Activated effector memory CD4-positive, alpha-beta T cell treated with anti-CD3 and anti-CD28 coated beads, Interleukin-2, amount 50 U/mL, for 16 hours (primary cell): Measurements from ENCODE around the gene YLPM1.

ENCODE experiments used
- DNase-seq: peaks from one replicate; pipeline ENCODE4 v3.0.0-alpha.2; 2020

YLPM1 gene

DNA sequence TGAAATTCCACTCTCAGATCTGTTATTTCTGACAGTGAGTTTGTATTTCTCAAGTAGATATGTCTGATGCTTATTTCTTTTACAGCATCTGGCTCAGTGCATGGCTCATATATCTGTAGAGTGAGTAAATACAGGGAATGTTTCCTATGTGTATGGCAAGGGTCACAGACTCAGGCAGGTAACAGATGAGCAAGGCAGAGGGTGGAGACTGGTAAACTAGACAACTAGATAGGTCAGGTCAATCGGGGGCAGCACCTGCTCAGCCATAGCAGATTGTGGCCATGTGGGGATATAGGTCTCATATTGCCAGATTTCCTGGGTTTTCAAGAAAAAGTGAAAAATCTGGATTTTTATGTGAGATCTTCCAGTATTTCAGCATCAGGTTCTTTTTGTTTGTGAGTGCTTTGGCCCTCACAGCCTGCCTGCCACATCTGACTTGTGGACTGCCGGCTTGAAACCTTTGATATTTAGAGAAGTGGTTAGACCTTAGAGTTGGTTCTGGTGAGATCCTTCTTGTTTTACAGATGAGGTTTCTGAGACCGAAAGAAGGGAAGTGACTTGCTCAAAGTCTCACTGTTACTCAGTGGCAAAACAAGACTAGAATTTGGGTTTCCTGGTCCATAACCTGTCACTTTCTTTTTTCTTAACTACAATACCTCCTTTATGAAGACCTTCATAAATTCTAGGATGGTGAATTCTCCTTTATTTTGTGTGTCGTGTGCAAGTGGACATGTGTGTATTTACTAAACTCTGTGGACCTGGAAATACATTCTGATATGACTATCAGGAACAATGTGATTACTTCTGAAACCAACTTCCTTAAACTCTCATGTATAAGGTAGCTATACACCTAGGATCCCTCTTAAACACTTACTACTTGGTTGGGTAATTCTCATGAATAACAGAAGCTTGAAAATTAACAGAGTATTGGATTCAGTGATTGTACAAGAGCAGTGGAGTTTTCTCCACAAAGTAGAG lies 78.4 kb downstream of the YLPM1 start:
- no peak for DNase-seq

DNA sequence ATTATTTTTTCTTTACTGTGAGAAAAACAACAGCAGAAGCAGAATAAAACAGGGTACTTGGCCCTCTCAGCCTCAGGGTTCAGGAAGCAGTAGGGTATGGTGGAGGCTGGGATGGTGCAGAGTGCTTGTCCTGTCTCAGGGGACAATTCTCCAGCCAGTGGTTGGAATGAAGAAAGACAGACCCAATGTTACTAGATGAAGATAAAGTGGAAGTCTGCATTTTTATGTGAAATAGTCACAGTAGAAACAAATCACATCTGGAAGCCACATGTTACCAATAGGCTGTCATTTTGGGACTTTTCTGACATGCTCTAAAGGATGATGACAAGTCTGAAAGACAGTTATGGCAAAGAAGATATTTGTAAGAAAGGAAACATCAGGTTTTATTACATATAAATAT lies 80.5 kb downstream of the YLPM1 start:
- DNase-seq = no peak

DNA sequence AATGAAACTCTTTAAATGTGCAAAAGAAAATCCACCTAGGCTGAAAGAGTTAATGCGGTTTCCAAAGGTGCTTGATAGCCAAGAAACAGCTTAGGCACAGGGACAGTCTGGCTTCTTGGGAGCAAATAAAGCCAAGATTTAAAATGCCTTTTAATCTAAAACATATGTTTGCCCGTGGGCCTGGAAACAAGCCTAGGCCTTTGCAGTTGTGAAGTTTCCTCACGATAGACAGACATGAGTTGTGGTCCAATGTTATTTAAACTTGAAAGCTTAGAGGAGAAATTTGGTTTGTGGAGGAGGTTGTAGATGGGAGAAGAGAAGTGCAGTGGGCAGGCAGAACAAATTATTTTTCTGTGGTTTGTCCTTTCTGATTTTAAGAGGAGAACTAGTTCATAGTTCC lies 83.1 kb downstream of the YLPM1 start:
- DNase-seq = no peak

DNA sequence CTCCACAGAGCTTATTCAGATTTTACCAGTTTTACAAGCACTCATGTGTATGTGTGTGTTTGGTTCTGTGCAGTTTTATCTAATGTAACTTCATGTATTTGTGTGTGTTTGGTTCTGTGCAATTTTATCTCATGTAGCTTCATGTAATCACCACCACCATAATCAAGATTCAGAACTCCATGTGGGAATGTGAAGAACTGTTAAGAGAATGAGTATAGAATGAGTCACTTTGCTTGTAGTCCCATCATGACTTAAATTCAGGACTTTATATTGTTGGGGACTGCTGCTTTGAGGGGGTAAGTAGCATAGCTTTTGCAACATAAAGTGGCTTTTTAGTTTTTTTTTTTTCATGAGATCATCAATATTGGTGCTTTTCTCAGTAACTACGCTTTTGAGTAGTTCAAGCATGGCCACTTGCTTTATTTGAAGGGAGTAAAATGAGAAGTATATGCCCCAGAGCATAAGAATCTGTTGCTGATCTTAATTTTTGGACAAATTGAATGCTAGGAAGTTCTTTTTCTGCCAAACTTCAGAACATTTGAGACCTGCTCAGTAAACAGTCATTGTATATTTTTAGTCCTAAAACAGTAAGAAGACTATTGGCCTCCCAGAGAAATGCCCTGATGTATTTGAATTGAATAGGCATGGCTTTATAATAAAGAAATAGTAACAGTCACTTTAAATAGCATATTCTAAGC lies 84.0 kb downstream of the YLPM1 start:
- DNase-seq = no peak

DNA sequence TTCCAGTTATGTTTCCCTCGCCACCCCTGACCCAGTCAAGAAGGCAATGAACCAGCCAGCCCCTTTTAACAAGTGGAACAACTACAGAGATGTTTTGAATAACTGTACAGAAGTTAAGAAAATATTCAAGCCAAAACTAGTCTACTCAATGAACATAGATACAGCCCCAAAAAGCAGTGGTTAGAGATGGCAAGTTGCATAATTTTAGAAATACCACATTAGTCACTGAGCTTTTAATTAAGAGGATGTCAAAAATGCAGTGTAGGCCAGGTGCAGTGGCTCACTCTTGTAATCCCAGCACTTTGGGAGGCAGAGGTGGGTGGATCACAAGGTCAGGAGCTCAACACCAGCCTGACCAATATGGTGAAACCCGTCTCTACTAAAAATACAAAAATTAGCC lies 85.7 kb downstream of the YLPM1 start:
- DNase-seq = no peak

DNA sequence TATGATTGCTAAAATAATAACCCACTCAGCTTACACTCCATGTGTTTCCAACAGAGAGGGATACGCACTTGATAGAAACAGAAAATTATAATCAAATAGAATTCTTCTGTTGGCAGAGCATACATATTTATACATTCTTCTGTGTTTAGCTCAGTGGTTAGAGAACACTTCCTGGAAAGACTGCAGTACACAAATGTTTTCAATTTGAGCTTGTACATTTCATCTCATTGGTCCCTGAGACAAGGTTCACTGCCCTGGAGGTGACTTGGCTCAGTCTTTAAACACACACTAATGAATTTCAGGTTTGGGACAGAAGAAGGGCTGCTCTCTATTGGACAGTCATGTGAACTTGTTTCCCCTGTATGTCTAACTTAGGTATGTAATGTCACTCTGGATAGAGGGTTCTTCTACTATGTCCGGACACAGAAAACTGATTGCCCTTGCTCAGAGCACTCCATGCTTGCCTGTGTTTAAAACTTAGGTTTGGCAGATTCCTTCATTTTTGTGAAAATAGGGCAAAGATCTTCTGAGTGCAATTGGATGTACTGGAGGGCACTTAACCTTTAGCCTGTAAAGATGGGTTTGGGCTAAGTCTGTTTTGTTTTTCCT lies 89.9 kb downstream of the YLPM1 start:
- no peak for DNase-seq

DNA sequence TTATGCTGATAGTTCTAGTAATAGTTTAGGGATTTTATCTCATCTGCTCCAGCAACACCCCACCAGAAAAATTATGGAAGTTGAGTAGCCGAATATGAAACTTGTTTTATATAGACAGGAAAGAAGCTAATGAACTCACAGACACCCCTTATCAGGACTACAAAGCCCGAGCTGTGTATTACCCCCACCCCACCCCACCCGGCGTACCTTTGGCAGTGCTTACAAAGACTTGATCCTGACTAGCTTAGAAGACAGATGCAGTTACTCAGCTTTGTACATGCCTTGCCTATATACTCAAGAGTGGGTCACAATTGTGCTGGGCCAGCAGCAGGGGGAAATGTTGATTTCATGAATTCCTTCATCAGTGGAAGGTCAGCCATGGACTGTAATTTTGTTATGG lies 90.5 kb downstream of the YLPM1 start:
- DNase-seq = no peak

DNA sequence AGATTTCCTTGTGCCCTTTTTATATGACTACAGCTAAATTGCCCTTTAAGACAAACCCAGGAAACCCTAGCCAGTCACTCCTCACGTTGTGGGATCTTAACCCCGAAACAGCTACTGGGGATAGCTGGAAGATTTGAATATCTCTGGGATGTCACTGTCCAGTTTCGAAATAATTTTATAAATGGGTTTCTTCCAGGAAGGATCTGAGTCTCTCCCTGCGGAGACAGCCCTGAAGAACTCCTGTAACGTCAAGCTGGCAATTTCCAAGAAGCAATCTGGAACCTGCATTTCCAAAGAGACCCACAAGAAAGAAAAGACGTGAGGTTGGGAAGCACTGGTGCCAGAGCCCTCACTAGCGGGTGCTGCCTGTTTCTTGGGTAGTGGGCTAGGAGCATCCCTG lies 91.9 kb downstream of the YLPM1 start:
- DNase-seq = no peak

DNA sequence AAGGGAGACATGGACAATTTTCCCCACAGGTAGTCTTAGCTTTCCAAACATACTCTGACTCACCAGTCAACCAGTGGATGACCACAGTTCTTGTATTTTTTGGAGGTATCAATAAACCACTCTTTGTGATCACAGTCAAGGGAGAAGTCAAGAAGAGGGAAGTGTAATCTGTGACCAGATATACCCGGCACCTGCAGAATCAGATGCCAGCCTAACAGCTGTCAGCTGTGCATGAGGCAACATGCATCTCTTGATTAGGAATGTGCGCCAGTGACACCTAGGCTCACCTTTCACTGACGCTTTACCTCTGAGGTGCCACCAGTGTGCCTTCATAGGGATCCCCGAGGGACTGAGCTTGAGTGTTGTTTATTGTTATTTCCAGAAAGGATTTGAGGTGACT lies 92.8 kb downstream of the YLPM1 start:
- no peak for DNase-seq

DNA sequence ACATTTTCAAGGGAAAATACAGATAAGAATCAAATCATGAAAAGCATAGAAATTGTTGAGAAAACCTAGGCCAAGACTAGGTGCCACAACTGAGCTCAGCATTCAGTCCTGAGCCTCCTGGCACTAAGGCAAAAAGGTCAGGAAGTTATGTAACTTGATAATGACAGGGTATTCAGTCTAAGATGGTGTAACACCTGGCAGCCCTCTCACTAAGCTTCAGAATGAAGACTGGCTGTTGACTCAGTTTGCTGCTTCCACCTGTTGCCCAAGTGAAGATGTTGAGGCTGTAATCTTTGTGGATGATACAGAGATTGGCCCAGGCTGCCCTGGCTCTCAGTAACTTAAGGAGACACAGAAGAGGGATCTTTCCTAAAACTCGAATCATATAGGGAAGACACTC lies 93.2 kb downstream of the YLPM1 start:
- DNase-seq = no peak

DNA sequence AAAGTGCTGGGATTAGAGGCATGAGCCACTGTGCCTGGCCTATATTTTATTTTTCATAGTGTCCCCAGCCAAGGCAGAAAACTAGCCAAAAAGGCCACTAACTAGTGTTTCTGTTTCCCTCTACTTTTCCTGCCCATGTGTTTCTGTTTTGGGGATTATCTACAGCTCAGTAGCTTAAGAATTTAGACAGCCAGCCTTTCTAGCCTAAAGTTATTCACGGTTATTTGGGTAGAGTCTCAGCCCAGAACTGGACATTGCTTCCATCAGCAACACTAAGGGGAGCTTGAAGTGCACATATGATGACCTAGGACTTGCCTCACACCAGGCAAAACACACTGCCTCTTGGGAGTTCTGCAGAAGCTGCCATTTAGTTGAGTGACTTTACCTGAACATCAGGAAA lies 94.9 kb downstream of the YLPM1 start:
- DNase-seq = no peak

DNA sequence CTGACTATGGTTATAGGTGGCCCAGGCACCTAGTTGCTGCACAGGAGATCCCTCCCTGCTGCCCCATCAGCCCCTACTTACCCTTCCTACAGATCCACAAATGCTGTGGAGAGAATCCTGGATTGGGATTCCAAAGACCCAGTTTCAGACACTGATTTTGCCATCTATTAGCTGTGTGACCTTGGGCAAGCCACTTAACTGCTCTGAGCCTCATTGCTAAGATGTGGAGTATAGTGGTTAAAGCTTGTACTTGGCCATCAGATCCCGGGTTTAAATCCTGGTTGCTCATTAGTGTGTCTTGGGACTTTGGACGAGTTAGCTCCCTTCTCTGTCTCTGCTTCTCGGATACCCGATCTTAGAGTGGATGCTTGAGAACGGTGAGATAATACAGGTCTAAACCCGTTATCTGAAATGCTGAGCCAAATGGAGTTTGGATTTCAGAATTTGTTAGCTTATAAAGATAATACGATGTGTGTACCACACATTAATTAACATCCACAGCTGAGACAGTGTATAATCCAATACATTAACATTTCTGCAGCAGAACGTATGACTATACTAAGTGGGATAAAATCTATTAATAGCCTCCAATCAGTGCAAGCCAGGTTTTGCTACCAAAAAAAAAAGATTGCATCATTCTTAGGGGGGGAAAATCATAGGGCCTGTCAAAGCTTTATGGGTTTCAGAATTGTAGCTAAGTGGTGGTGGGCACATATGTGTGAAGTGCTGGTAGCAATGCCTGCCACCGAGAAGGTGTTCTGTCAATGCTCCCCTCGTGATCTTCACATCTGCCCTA lies 96.8 kb downstream of the YLPM1 start:
- DNase-seq = no peak

DNA sequence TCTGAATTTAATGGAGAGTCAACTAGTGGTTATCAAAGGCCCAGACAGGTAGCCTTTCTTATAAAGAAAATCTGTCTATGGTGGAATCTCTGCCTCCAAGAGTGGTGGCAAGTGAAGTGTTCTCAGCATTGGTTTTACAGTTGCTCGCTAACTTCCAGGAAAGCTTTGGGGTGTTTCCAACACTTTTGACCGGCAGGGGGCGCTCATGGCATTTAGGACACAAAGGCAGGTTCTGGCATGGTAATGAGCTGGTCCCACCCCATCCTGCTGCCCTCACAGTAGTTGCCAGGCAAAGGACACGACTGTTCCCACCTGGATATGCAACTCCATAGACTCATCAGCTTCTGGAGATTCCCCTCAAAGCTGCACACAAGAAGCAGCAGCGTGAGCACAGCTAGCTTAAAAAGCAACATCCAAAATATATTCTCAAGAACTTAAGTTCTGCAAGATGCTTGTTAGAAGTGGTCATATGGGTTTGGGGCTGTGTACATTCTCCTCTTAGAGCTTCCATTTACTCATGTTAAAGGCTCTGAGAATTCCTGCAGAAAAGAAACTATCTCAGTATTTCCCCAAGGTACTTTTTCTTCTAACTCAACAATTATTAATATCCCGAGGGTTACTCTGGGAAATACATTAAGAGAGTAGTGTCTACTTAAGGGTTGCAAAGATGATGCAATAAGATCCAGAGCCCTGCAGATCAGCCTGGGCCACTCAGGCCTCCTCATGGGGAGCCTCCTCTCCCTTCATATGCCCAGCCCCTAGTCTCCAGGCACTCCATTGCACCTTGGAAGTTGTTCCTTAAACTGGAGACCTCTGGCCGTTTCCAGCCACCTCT lies 98.0 kb downstream of the YLPM1 start:
- DNase-seq = peak; percentile 97

DNA sequence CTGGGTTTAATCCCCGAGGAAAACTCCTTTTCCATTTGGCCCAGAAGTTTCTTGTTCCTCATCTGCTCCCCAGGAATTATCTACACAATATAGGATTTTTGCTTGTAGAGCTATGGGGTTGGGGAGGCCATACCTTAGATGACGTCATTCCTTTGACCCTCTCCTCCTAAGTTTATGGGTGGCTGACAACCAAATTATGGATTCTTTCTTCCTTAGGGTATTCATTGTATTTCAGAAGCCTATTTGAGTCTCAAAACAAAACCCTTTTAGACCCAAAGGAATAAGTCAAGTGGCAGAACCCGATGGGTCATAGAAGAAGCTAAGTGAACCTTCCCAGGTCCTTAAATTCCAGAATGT lies 98.6 kb downstream of the YLPM1 start:
- DNase-seq = no peak

DNA sequence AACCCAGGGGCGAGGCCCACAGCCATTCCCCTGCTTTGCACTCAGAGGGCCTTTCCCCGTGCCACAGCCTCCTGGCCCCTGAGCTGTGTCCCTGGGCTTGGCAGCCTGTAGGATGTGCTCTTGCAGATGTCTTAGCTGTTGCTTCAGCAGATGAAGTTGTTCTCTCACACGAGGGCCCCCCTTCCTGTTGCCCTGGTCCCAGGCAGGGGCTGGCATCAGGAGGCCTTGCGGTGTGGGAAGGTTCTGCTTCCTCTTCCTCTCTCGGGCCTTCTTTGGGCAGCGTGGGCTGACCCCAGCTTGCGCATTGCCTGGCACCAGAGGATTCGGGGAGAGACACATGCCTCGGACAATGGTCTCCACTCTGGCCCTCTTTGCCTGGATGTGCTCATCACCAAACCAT lies 100.2 kb downstream of the YLPM1 start:
- no peak for DNase-seq

DNA sequence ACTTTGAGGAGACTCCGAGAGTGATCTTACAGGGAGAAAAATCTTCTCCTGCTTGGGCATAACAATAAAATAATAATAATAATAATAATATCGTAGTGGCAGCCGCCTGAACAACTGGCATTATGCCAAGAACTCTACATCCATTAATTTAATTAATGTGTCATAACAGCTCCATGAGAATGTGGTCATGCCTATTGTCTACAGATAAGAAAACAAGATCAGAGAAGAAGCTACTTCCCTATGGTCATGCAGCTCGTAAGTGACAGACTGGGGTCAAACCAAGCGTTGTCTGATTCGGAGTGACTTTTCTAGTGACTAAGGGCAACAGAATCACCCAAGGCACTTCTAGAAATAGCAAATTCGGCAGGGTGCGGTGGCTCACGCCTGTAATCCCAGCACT lies 101.1 kb downstream of the YLPM1 start:
- DNase-seq = no peak

DNA sequence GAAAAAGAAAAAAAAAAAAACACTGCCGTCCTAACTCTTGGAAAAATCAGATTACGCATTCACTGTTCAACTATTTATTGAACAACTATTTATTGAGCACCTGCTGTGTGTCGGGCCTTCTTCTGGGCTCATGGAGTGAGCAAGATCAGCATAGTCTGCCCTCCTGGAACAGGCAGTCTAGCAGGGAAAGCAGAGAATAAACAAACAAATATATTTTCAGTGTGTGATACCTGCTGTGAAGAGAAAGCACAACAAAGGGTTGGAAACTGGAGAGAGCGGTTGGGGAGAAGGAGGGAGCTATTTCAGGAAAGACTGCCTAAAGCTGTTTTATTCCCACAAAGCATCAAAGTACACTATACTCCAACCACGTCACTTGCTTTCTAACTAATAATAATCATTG lies 102.0 kb downstream of the YLPM1 start:
- no peak for DNase-seq

DNA sequence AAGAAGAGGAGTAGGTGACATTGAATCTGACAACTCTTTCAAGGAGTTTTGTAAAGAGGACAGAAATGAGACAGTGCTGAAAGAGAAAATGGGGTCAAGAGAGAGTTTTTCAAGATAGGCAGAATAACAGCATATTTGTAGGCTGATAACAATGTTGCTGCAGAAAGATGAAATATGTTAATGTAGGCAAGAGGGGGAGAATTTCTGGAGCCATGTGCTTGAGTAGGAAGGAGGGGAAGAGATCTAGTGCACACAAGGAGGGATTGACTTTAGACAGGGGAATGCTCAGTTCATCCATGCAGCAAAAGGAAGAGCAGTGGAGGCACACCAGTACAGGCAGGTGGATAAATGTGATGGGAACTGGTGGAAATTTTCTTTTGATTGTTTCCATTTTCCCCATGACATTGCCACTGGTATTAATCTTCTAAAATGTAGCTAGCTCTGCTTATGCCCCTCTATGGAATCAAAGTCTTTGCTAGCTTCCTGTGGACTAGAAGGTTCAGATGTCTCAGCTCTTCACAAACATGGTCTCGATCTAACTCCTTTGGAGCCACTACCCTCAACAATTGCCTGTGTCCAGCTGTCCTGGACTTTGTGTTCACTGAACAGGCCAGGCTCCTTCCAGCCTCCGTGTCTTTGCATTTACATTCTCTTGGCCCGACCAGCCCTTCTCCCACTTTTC lies 103.7 kb downstream of the YLPM1 start:
- no peak for DNase-seq

DNA sequence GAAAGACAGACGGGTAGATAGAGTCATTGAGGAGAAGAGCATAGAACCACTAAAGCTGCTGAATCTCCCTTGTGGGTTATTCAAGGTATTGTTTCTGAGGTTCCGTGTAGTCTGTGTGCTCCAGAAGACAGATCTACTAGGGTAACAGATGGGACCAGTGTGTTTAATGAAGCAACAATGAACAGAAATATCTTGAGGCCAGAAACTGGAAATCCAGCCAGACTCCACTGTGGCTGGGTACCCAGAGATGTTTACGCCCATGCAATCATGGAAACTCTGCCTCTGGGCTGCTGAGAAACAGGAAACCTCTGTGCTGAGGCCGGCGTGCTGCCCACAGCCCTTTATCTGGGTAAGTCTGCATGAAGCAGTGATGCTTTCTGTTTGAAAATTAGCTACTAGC lies 104.6 kb downstream of the YLPM1 start:
- peak; percentile 80 for DNase-seq

DNA sequence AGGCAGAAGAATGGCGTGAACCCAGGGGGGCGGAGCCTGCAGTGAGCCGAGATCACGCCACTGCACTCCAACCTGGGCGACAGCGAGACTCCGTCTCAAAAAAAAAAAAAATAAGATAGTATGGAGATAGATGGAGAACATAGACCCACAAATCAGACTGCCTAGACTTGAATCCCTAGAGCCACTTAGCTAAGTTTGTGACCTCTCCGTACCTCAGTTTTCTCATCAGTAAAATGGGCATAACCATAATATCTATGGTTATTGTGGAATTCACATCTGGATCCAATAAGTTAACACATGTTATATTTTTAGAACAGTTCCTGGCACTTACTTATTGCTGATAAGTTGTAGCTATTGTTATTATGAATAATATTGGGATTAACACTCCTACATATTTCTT lies 105.6 kb downstream of the YLPM1 start:
- DNase-seq = no peak

DNA sequence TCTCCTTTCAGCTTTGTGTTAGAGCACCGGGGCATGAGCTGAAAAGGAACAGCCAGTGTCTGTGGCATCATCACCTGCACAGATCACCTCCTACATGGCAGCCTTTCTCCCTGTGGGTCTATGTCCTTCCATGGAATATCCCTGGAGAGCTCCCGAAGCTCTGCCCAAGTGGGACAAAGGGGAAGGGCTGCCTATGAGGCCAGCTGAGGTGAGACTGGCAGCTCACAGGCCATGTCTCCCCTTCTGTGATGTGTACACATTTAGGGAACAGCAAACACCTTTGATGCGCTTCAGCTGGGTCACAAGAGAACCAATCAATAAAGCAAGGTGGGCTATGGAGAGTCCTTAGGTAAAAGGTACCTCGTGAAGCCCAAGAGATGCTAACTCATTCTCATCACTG lies 108.7 kb downstream of the YLPM1 start:
- no peak for DNase-seq

DNA sequence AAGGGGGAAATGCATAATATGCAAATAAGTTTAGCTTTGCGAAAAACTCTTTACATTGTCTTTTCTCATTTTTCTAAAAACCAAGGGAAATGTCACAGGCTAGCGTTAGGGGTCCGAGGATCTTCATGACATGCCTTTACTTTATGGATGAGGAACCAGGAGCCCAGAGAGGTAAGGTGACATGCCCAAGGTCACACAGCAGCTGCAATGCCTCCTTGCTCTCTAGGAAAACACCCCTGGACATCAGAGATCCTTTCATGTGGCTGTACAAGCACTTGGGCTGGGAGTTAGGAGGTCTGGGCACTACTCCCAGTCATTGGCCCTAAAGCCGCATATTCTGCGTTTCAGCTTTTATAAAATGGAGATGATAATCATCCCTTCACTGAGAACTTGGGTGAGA lies 112.1 kb downstream of the YLPM1 start:
- DNase-seq = no peak
